T-helper 1 cell treated with Interleukin-12 subunit alpha and Interleukin-12 subunit beta and Interleukin-4 antibody, amounts not matched to agents 30 ng/mL and 1 ng/mL, for 36 hours (primary cell): Measurements from ENCODE around the gene AADAT. TPM values are rescaled to one million over a fixed set of nuclear protein-coding genes. Genes with fewer than 3 reads are reported as not detected.
"Not testable (repeated sequence)": the region's sequence is repeated elsewhere in the genome, so short reads cannot be mapped to it uniquely, and the experiment has no call there.

Source experiments
- intact Hi-C: fragments of 100-400 bp; cut with micrococcal nuclease; formaldehyde crosslinking; loops from one replicate; pipeline ENCODE4 v1.15.1; 2024
- total RNA-seq: library from RNA; stranded (reverse); gene quantifications from 2 replicates; pipeline ENCODE4 v1.2.3, GENCODE V29; 2022

AADAT gene
- total RNA-seq = not detected in 2 replicates

DNA sequence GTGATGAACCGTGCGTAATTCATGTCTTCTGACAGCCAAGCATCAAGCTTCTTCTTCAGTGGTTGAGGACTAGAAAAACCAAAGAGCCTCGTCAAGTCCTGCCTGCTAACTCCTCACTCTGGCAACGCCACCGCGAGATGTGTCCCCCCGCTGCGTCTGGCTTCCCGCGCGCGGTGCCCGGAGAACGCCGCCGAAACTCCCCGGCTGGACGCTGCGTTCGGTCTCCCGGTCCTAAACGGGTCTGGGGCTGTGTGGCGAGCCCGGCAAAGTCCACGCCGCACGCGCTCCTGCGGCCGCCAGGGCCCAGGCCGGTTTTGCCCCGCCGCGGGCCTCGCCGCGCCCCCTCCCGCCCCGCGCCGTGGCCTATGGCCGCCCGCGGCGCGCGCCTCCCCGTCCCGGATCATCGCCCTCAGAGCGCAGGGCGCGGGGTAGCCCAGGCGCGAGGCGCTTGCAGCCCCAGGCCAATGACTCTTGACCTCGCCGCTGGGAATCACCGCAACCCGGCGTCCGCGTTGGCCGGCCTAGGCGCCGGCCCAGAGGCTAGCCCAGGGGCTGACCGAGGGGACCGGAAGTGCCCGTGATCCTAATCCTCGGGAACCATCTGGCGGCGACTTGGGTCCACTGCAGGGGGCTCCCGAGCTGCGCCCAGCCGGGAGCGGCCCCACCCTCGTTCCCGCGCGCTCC is at the start of gene AADAT:
TSS of gene AADAT (minus strand) at position 289 of the 684 bp plus-strand sequence. CDS start at position 23, 266 bp downstream.
- intact Hi-C loops = no loop called here

DNA sequence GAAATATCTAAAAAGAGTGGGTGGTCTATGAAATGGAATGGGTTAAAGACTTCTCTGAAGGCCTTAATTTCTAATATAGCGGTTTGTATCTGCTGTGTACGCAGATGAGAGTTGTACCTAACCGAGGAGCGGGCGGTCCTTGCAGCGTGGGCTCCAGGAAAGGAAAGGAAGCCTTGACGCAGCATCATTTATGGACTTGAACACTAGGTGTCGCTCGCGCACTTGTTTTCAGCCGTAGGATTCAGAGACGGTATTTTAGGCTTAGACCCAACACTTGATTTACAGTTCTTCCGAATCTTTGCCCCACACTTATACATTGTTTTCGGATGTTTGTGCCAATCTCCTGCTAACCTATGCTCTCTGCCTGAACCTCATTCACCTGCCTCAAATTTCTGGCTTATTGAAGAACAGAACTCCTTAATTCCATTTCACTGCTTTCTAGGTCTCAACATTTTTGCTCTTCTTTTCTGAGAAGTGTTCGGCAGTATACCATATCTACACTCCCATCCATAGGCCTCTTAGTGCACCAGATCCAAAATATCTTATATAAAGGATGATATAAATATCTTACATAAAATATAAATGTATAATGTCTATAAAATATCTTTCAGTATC is 48.9 kb upstream of the AADAT start:
- intact Hi-C loops = loop anchor here (1.0 to 5.0 kb wide), 3 partner anchors 121 to 1894 kb away; no protein-coding TSS in a partner anchor

DNA sequence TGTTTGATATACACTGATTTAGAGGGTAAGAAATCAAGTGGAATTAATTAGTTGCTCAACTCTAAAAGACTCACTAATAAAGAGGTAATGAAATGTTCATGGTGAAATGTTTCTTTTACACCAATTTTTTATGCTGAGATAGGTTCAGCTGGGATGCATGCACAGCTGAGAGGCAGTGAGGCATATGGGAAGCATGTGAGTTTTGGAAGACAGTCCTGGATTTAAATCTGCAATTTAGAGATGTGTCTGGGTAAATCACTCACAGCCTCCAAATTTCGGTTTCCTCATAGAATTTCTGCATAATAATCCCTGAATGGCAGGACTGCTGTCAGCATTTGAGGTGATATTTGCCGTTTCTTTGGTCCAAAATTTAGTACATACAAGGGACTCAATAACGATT is 48.2 kb upstream of the AADAT start:
- intact Hi-C loops = loop anchor here (1.0 to 5.0 kb wide), 3 partner anchors 121 to 1894 kb away; no protein-coding TSS in a partner anchor

DNA sequence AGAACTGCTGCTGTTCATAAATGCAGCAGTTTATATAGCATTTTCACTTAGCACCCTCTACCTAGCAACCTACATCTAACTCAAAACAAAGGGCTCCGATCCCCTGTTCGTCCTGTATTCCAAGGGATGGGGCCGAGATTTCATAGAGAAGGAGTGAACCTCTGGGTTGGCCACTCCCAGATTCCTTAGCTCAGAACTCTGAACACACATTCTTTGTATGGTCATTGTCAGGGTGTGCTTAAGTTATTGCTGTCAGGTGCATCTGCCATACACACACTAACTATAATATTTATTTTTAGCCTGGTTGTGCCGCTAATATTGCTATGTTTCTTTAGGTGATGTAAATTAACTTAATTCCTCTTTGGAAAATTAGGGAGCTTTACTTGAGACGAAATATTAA is 47.7 kb upstream of the AADAT start:
- intact Hi-C loops = loop anchor here (5.0 kb wide), 1 partner anchor 1895 kb away; no protein-coding TSS in a partner anchor

DNA sequence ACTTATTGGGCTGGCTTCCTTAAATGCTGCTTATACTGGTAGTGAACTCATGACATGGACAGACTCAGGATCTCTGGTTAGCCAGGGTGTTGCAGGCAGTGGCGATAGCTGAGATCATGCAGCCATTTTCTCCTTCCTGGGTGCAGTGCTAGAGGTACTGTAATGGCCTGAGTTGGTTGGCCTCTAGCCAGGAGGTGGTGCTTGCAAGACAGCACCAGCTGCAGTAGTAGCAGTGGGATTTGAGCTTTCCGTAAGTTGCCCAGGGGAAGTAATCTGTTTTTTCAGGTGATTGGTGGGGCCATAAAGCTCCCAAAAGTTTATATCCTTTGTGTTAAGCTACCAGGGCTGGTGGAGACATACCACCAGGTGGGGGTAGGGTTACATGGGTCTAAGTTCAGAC is 45.1 kb upstream of the AADAT start:
- intact Hi-C loops = loop anchor here (5.0 kb wide), 1 partner anchor 1897 kb away; no protein-coding TSS in a partner anchor

DNA sequence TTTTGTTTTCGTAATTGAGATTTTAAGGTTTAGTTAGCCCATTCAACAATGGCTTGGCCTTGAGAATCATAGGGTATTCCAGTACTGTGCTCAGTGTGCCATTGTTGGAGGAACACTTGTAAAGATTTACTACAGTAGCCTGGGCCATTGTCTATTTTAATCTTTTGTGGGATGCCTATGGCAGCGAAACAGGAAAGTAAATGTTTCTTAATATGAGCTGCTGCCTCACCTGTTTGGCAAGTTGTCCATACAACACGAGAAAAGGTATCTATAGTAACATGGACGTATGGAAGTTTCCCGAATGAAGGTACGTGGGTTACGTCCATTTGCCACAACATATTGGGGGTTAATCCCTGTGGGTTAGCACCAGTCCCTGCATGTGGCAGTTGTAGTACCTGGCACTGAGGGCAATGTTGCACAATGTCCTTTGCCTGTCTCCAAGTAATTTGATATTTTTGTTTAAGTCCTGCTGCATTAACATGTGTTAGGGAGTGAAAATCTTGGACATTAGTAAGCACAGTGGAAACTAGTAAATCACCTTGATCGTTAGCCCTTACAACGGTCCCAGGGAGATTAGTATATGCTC is 38.6 kb upstream of the AADAT start:
- intact Hi-C loops = no loop called here

DNA sequence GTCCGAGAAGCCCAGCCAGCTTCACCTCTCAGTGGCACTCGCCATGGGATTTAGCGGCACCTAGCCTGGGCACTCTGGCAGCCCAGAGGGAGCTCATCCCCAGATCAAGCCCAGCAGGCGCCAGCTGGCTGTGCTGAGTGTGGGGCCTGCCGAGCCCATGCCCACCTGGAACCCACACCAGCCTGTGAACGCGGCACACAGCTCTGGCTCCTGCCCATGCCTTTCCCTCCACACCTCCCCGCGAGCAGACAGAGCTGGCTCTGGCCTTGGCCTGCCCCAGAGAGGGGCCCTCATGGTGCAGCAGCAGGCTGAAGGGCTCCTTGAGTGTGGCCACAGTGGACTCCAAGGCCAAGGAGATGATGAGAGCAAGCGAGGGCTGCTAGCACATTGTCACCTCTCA is 38.0 kb upstream of the AADAT start:
- intact Hi-C loops = no loop called here

DNA sequence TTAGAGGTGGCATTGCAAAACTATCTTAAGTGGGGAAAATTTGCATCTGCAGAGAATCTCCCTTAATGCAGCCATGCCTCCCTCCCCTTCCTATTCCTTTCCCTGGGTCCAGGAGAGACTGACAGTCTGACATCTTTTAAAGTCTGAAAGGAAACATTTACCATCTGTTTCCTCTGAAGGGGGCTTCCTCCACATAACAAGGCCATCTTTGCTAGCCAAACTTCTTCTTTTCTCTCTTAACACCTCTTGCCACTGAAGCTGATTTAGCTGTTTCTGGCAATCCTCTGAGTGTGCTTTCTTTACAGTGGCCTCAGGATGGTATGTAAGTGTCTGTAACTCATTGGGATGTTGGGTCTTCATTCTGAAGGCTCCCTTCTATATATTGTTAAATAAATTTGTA is 34.6 kb upstream of the AADAT start:
- intact Hi-C loops = no loop called here

DNA sequence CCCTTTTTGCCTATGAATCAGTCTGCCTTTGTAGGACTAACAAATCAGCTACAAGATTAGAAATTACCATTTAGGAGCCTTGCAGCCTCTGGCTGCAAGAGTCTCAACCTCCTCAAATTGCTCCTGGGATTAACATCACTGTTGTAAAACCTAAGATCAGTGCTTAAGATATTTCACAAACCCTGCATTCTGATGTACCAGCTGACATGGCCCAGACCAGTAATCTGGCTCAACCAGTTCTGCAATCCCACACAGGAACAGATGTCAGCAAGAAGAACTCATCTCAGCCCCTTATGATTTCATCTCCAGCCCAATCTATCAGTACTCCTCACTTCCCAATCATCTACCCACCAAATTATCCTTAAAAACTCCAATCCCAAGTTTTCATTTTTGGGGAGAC is 32.5 kb upstream of the AADAT start:
- intact Hi-C loops = no loop called here

DNA sequence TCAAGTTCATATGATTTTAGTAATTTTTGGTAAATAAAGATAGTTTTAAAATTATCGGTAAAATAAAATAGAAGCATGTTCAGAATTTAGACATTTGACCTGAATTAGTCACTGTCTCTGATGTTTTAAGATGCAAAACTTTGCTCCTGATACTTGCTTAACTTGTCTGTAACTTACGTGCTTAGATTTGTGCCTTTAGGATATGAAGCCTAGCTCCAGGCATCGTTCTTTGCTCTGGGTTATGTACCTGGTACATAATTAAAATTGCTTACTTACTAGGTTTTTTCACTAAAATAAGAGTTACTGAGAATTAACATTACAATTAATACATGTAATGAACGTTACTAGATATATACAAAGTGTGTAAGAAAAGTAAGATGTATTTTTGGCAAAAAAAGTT is 24.9 kb upstream of the AADAT start:
- intact Hi-C loops = no loop called here

DNA sequence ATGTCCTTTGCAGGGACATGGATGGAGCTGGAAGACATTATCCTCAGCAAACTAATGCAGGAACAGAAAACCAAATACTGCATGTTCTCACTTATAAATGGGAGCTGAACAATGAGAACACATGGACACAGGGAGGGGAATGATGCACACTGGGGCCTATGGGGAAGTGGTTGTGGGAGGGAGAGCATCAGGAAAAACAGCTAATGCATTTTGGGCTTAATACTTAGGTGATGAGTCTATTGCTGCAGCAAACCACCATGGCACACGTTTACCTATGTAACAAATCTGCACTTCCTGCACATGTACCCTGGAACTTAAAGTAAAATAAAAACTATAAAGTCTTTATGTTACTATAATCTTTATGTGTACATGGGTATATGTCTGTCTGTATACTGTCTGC is 24.4 kb upstream of the AADAT start:
- intact Hi-C loops = not testable (repeated sequence)

DNA sequence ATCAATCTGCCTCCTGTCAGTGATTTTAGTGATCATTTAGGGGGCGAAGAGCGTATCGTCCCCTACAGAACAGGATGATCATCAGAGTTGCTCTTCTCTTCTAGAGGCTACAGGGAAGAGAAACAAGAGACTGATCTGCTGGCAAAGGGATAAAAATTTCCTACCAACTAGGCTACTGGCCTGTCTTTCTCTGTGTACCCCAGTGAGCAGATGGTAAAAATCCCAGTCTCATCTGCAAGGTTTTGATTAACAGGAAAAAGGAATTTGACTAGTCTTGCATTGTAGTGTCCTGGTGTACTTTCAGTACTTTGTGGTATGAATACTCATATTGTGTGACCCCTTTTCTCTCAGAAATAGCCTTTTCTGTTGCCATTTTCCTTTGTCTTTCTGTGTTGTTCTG is 21.8 kb upstream of the AADAT start:
- intact Hi-C loops = no loop called here

DNA sequence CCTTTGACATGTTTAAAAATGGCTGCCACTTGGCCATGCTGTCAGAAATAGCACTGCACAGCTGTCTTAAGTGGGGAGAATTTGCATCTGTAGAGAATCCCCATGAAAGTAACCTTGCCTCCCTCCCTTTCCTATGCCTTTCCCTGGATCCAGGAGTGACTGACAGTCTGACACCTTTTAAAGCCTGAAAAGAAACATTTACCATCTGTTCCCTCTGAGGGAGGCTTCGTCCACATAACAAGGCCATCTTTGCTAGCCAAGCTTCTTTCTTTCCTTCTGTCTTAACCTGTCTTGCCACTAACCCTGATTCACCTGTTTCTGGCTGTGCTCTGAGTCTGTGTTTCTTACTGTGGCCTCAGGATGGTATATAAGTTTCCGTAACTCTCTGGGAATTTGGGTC is 21.3 kb upstream of the AADAT start:
- intact Hi-C loops = no loop called here

DNA sequence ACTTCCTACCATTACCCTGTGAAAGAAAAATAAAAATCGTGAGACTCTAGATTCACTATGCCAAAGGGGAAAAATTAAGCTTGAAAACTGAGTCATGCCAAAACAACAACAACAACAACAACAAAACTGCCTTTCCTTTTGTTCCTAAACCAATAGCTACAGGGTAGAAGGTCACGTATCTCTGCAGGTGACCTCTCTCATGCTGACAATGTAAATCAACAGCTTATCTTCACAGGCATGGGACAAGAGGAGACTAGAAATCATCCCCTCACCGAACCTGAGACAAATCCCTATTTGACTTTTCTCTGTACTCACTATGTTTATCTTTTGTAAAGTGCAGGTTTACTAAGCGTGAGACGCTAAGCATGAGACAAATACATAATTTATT is 20.5 kb upstream of the AADAT start:
- intact Hi-C loops = no loop called here

DNA sequence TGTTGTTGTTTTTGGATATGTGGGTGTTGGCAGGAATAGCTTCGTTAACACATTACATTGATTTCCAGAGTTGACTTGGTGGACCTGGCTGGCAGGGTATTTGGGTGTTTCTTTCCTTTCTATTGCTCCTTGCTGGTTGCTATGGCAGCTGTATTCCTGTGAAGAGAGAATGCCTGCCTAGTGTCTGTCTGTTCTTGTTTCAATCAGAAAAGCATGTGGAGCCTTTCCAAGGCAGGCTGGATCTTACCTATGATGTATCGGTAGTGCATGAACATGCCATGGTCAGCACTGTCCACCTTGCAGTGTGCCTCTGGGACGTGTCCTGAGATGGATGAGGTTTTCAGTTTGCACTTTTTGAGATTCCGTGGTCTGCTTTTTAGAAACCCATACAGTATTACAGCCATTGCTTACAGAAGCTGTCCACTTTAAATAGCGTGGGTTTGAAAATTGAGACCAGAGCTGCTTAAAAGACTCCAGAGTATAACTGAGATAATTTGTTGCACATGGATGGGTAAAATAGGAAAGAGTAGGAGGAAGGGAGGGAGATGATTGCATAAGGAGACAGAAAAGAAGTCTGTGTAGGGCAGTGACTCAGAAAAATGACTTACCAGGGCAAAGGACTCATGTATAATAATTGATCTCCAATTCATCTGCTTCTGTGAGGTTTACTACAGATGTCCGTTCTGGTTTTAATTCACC is 20.0 kb upstream of the AADAT start:
- intact Hi-C loops = no loop called here

DNA sequence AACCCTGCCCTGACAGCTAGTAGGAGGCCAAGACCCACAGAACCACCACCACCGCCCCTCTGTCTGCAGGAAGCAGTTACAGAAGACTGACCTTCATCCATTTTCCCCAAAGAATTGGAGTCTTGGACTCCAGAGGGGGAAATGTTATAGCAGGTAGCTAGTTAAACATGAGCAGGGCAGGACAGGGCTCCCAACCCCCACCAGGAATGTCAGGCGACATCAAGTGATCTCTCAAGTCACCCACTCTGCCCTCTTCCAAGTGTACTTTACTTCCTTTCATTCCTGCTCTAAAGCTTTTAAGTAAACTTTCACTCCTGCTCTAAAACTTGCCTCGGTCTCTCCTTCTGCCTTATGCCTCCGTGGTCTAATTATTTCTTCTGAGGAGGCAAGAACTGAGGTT is 17.1 kb upstream of the AADAT start:
- intact Hi-C loops = no loop called here

DNA sequence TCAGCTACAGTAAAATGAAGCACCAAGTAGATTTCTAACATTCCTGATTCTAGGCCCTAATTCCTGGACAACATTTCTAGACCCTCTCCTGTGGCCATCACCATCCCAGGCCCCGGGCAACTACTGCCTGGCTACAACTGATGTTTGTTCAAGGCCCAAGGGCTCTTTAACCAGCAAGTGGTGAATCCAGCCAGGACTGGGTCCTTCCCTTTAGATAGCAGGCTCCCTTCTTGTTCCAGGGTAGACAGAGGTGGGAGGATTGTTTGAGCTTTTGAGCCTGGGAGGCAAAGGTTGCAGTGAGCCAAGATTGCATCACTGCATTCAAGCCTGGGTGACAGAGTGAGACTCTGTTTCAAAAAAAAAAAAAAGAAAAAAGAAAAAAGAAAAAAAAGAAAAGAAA is 12.7 kb upstream of the AADAT start:
- intact Hi-C loops = no loop called here

DNA sequence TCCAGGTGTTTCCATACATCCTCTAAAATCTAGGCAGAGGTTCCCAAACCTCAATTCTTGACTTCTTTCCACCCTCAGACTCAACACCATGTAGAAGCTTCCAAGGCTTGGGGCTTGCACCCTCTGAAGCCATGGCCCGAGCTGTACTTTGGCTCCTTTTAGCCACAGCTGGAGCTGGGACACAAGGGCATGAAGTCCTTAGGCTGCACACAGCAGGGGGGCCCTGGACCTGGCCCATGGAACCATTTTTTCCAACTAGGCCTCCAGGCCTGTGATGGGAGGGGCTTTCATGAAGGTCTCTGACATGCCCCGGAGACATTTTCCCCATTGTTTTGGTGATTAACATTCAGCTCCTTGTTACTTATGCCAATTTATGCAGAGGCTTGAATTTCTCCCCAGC is 8.4 kb upstream of the AADAT start:
- intact Hi-C loops = not testable (repeated sequence)

DNA sequence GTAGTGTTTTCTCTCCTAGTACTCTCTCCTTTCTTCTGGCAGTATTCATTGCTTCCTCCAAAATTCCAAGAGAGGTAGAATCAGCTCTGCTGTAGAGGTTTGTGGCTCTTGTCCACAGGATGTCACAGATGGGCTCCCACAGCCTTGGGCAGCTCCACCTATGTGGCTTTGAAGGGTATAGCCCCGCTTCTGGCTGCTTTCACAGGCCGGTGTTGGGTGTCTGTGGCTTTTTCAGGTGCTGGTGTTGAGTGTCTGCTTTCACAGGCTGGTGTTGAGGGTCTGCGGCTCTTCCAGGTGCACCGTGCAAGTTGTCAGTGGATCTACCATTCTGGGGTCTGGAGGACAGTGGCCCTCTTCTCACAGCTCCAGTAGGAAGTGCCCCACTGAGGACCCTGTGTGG is 7.9 kb upstream of the AADAT start:
- intact Hi-C loops = no loop called here

DNA sequence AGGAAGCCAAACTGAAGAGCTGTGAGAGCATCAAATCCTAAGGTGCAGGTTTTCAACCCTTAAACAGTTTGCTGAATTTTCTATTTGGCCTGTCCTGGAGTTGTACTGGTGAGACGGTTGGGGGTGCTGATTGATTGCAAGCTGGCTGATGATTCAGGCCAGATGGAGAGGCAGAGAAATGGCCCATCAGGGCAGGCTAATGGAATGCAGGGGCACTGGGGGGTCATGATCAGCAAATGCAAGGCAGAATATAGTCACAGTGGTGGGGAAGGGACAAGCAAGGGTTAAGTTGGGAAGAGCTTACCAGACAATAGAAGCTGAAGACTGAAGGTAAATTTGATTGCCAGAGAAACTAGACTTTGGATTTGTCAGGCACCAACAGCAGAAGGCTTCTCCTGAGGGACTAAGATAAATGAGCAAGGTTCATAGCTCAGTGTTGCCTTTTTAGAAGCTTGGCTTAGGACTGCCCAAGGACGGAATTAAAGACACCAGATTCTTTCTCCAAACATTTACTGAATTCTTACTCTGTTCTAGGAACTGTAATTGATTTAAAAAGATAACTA is 4.3 kb upstream of the AADAT start:
- intact Hi-C loops = no loop called here

DNA sequence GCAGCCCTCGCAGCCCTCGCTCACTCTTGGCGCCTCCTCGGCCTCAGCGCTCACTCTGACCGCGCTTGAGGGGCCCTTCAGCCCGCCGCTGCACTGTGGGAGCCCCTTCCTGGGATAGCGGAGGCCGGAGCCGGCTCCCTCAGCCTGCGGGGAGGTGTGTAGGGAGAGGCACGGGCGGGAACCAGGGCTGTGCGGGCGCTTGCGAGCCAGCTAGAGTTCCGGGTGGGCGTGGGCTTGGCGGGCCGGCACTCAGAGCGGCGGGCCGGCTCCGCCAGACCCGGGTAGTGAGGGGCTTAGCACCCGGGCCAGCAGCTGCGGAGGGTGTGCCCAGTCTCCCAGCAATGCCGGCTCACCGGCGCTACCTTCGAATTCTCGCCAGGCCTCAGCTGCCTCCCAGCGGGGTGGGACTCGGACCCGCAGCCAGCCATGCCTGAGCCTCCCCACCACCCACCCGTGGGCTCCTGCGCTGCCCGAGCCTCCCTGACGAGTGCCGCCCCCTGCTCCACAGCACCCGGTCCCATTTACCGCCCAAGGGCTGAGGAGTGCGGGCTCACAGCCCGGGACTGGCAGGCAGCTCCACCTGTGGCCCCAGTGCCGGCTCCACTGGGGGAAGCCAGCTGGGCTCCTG is 1.4 kb upstream of the AADAT start:
- intact Hi-C loops = no loop called here
